Stimulated activated CD4-positive, alpha-beta T cell treated with anti-CD3 and anti-CD28 coated beads, TNF-alpha, amount 100 ng/mL, for 24 hours (primary cell): ENCODE data around the gene HOXD13.

Experiments
- DNase-seq, 3 experiments: peaks; one replicate each; pipeline ENCODE4 v3.0.0-alpha.2; 2020; ENCODE audit warnings: low read depth in 3 of 3

HOXD13 gene

DNA sequence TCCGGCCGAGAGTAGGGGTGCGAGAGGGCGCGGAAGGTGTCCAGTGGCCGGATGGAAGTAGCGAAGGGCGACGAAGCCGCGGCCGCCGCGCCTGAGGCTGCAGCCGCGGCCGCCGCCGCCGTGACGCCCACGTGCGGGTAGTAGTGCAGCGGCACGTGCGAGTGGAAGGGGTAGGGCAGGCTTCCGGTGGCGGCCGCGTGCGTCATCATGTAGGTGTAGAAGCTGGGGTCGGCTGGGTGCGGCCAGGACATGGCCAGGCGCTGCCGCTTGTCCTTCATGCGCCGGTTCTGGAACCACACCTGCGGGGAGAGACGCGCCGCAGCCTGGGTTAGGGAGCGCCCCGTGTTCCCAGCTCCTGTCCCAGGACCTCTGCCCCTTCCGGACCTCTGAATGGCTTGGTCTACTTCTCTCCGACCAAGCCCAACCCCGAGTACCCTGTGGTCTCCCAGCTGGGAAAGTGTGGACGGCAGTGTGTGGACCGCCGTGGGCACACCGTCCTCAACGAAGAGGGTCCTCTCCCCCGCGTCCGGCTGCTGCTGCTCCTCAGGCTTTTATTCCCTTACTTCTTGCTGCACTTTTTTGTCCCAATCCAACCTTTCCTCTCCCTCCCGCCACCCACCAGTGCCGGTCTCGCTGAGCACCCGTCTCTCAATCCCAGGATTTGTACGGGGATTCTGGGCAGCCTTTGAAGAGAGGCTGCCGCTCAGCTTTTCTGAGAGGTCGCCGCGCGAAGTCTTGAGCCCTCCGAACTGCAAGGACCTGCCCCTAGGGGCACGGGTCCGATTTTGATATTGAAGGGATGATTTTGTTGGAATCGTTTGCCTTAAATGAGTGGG lies 11.8 kb upstream of the HOXD13 start:
- DNase-seq = no peak

DNA sequence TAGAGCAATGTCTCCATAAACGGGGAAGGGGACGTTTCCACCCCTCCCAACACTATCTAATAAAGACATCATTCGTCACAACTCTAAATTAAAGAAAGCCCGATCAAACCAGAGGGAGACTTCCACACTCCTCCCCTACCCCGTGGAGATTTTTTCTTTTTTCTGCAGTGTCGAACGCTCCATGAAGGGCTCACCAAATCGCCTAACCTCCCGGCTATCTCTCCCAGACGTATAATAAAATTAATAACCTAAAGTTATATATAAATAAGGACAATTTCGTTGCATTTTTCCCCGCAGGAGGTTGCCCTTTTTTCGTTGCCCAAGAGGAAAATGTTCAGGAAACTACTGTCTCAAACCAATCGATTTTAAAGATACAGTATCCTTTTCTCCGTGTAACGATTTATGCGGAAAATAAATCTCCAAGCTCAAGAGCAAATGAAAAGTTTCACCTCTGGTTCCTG lies 11.1 kb upstream of the HOXD13 start:
- DNase-seq = no peak

DNA sequence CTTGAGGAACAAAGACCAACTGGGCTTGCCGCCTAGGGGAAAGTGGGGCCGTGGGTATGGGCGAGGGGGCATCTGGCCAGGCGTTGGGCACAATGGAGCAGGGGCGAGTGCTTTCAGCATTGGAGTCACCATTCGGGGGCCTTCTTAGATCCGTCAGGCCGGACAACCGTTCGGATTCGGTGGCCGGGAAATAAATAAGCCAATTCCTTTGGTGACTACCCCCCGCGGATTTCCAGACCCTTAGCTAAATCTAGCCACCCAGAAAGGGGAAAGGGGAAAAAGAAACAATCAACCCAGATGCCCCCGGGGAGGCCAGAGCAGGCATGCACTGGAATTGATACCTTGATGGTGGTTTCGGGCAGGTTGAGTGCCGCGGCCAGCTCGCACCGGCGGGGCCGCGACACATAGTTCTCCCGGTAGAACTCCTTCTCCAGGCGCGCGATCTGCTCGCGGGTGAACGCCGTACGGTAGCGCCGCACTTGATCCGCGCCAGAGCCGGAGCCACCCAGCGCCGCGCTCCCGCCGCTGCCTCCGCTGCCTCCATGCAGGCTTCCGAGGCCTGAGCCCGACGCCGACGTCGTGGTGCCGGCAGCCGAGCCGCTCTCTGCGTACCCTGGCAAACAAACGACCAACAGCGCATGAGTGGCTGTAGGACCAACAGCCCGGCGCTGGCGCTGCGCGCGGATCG lies 10.5 kb upstream of the HOXD13 start:
- DNase-seq = no peak

DNA sequence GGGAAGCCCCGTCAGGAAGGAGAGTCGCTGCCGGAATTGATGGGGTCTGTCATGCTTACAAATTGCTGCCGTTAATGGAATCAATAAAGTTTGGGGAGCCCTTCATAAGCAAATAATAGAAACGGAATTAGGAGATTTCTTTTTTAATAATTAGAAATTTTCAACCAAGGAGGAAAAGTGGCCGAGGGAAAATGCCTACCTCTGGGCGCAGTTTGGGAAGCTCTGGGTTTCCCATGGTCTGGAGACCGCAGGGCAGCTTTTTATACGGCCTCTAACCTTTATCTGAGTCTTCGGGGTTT lies 10.0 kb upstream of the HOXD13 start:
- DNase-seq = no peak

DNA sequence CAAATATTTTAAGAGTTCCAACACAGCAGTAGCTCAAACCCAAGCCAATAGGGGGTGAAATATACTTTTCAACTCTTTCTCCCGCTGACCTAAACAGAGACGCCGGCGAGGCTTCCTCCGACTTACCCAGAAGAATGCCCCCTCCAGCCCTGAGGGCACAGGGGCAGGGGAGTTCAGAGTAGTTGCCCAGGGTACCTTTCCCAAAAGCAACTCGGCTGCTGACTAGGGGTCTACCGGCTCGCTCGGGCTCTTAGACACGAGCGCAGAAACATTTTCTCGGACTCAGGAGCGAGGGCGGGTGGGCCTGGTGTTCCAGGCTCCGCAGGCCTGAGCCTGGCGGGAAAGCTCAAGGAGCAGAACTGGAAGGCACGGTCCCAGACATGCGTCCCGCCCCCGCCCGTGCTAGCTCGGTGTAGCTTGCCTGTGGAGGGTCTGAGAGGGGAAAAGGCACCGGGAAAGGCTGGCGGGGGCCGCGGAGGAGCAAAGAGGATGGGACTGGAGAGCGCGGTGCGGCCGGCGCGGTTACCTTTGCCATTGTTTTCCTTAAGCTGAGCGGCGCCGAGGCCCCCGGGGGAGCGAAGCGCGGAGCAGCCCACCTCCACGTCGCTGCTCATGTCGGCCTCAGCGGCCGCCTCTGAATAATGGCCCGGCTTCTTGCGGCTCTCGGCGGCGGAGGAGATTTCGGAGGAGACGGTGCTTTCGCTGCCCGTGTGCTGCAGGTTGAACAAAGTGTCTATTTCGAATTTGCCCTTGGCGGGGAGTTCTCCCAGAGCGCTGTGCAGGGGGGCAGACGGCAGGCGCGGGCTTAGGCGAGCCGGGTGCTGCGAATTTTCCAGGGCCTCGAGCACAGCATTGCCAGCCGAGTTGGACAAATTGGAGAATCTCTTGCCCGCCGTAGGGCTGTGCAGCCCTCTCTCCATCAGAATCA lies 9.4 kb upstream of the HOXD13 start:
- no peak for DNase-seq

DNA sequence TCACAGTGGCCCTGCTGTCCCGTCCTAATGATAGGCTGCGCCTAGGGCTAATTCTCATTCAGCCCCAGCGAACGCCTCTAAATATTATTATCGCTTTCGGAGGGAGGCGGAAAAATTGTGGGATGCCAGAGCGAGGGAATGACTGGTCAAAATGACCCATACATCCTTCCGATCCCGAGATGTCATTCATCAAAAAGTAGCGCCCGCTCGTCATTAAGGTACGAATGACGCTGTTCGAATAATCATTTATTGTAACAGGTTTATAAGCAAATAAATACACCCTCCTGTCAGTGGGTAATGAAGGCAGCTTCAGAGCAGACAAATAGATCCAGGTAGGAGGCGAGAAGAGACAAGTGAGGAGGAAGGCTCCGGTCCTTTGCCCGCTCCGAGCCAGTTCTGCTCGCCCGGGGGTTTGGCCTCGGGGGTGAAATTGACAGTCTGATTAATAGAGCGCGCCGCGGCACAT lies 8.7 kb upstream of the HOXD13 start, which contains the start of gene EVX2:
Gene EVX2 (minus strand): TSS at position 167 of the 466 bp plus-strand sequence. CDS start 186 bp downstream, outside the sequence.
- no peak for DNase-seq

DNA sequence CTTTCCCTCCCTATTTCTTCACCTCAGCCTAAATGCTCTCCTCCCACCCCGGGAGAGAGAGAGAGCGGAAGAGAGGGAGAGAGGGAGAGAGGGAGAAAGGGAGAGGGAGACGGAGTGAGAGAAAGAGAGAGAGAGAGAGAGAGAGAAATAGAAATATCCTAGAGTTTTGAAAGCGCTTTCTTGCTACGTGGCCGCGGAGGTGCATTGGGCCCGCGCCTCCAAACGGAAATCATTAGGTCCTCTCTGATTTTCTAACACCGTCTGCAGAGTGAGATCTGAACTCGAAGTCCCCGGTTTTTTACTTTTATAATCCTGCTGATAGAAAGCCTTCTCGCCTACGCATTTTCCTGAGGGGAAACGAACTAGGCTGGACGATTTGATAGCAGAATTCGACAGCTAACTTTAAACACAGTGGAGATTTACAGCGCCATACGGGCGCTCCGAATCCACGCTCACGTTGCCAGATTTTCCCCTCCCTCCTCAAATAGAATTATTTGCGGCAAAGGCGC lies 7.9 kb upstream of the HOXD13 start:
- DNase-seq = no peak

DNA sequence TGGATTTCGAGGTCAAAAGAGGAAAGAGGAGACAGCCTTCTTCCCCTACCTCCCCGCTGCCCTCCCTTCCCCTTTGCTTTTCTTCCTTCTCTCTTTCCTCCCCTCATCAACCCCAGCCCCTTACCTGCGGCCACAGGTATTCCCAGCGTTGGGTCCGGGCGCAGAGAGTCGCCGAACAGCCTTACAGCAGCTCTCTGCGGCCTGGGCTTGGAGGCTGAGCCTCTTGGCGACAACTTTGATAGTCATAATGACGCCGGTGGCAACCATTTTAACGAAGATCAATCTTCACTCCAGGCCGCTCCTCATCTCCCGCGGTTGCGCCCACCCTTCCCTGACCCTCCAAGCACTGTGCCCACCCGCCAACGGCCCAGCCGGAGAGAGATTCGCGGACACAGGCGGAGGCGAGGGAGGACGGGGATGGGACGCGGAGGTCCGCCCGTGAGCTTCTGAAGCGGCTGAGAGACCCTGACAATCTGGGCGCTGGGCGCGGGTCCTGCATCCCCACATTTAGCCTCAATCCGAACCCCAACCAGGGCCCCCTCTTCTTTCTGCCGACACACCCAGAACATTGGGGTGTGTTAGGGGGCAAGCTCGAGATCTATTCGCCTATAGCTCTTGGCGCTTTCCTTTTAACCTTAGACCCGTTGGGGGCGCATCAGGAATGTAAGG lies 7.3 kb upstream of the HOXD13 start:
- DNase-seq = no peak

DNA sequence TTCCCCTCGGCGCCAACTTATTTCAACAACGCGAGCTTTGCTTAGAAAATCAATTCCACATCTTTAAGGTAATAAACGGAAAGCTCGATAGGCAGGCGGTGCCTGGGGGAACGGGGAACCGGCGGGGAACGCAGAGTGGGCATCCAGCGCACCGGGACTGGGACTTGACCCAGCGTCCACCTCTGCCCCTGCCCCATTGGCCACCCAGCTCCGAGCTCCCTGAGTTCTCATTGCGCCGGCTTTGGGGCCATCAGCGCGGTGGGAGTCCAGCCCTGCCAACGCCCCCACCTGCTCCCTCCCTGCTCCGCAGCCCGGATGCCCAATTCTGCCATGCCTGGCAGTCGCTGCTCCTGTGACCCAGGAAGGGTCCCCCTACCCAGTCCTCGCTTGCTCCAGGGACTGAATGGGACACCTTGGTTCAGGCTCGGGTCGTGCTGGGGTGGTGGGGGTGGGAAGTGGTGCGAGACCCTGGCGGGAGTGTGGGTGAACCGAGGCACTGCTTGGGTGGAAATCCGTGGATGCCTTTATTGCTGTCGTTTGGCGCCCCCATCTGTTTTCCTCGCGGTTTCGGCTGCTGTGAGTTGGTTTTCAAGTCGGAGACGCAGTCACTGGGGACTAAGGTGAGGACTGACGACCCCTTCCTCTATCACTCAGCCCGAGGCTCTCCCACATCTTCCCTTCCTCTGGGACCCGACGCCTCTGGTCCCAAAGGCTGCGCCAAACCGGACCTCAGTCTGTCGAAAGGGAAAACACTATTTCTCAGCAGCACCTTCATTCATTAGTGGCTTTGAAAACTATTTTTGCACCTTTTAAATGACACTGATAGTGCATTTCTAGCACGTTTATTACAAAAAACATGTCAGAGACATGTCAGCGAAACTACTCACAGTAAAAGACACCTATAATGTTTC lies 6.4 kb upstream of the HOXD13 start:
- no peak for DNase-seq

DNA sequence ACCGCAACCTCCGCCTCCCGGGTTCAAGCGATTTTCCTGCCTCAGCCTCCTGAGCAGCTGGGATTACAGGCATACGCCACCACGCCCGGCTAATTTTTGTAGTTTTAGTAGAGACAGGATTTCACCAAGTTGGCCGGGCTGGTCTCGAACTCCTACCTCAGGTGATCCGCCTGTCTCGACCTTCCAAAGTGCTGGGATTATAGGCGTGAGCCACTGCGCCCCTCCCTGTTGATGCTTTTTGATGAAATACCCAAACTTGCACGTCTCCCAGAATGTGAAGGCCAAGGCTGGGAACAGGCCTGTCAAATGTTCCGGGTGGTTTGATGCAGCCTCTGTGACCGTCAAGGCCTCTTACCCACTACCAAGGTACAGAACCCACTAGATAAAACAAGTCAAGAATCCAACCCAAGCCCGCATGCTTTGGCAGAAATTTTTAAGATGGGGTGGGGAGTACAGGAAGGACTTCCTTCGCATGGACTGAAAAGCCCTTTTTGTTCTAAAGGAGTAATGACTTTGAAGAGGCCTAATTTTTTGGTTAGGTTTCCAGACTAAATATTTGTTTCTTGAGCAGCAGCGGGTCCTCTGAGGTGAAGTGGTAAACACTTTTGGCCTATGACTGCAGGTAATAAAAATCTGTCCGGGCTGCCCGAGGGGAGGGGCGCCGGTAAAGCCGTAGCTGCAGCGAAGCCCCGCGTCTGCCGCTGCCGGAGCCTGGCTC lies 5.0 kb upstream of the HOXD13 start:
- no peak for DNase-seq

DNA sequence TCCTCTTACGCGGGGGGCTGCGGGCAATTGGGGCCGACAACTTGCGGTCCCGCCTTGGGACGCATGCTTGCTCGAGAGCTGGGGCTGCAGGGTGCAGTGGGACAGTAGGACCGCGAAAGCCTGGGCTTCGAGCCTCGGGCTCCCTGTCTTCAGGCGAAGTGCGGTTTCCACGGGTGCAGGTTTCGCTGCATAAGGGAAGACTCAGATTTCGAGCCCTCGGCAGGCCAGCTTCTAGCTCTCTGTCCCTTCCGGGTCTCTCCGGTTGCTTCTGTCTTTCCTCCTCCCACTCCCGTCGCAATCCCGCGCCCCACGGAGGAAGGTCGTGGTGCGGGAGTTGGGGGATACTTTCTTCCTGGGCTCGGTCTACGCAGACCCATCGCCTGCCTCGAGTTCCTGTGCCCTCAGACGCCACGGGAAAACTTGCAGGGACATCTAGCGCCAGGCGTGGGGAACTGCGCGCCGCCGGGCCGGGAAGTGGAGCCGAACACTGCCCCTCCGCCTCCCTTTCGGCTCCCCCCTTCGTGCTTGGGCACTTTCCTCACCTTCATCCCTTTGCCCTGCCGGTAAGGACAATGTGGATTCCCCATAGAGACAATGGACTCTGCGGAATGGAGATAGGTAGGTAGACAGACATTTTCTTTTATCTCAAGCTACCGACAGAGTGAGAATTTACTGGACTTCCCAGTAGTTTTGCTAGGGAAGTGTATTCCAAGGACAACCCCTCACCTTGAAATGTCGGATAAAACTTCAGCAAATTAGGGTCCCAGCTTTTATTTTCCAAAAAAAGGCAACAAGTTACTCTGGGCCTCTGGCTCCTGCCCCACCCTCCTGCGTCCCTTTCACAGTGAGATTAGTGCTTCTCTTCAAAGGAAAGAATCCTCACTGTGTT lies 4.2 kb upstream of the HOXD13 start:
- no peak for DNase-seq

DNA sequence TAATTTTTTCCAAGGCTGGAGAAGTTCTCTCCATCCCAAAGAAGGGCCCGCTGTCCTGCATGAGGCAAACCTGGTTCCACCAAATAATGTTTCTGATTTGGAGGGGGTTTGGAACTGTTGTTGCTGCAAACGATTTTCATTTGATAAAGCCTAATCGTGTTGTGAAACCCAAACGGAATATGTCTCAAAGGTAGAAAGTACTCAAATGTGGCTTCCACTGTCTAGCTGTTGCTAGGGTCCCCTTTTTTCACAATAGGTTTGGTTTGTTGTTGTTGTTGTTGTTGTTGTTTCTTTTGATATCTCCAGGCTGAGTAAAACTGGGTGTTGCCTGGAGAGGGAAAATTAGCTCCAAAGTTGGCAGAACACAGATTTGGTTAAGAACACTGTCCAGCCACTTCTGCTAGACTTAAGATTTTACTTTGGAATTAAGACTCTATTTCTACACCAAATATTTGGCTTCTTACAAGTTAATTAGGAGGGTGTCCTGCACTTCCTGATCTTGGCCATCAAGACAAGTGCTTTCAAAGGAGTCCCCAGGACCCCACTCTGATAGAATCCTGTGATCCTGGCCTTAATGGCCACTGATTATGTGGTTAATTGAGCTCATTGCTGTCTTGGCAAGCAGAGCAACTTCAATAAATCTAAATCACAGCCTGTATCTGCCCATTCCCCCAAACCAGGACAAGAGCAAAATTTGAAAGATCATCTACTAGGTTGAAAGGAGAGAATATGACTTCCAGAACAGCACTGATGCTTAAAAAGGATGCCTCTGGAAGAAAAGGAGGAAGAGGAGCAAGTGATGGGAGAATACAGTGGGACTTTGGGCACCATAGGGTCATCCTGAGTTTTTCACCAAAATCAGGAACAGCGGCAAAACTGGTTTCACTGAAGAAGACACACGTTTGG lies 3.3 kb upstream of the HOXD13 start:
- DNase-seq = no peak

DNA sequence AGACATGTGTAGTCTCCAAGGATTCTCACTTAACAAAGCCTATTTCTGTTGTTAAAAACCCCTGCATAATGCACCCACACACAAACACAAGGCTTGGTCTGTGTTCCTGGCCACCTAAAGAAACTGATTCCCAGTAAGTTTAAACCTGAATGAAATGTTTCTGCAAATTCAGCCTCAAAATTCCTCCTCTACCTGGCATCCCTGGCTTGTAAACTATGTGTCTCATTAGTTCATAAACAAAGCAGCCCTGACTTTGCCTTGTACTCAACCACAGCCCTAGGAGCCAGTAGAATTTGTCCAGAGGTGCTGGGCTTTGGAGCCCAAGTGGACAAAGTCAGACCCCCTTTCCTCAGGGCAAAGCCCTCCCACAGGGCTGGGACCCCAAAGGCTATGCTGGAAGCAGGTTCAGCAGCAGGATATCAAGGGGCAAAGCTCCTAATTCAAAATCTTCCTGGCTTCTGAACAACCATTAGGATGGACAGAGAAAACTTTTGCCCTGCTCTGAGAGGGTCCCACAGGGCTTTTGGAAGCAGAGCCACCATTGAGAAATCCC lies 2.6 kb upstream of the HOXD13 start:
- DNase-seq = no peak

DNA sequence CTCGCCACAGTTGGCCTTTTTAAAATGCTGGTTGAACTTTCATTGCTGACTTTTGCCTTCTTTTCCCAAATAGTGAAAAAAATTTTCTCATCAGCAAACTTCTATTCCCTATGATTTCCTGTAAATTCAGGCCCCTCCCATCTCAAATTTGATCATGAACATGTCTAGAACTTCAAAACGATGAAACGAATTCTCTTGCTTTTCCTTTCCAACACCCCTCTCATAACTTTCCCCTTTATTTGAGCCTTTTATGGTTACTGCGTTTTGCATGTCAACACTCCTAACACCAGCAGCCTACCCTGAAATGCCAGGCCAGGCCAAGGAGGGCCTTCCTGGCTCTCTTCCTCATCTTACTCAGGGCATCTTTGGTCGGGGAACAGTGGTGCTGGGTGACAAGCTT lies 1.7 kb upstream of the HOXD13 start:
- DNase-seq = no peak

DNA sequence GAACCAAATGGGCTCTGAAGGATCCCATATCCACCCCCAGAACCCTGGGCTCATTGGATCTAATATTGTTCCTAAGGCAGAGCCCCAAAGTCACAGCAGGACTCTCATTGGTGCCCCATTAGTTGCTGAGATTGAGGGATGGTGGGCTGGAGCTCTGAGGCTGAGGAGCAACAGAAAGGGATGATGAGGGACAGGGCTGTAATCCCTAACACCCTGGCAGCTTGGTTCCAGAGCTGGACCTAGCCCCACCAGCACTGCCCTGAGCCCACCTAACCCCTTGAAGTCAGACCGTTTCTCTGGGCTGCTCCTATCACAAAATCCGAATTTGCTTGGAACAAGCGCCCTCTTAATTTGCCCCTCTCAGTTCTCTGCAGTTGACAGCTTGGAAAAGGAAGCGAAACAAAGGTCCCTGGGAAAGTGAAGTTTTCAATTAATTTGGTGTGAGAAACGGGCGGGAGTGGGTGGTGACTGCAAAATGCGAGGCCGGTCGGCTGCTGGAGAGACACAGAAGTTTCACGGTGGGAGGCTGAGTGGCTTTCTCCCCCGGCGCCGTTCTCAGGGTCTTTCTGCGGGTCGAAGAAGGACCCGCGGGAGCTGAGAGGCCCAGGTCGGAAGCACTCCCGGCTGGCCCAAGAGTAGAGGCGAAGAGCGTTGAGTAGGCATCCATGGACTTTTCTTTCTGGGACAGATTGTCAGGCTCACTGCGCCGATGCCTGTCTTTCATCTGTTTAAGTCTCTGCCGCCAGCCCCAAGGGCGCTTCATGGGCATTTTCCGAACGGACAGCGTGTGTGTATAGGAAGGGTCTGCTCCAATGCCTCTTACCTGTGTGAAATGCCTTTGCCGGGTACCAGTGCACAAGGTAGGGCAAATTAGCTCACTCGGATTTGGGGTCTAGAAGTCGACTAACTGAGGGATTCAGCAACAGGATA lies 927 bp upstream of the HOXD13 start:
- no peak for DNase-seq
